GM19328 (cell line): Measurements from ENCODE around the gene COMMD9.

ENCODE experiments used
- ATAC-seq: cut with Tn5 transposase; IDR thresholded peaks from one replicate; pipeline ENCODE4 v1.9.1; 2021; ENCODE audit warnings: mild to moderate bottlenecking, moderate library complexity; ENCODE audit not compliant: unreplicated experiment

Gene COMMD9

GRCh38 chr11:36227044-36227443, 62.2 kb downstream of the COMMD9 start:
- ATAC-seq, result no peak

GRCh38 chr11:36224209-36224882, 64.9 kb downstream of the COMMD9 start:
- ATAC-seq, result no peak

- ATAC-seq, result no peak
Observed at GRCh38 chr11:36222831-36223635, 66.2 kb downstream of the COMMD9 start.
